CD4-positive, alpha-beta T cell treated with Interleukin-1 beta for 1 hour (primary cell): ENCODE results near the gene MEG3.
"Not testable (repeated sequence)": the region's sequence is repeated elsewhere in the genome, so short reads cannot be mapped to it uniquely, and the experiment has no call there.

Experiments
- DNase-seq, 2 donors: peaks; one replicate each; pipeline ENCODE4 v3.0.0-alpha.2; 2020 to 2022

MEG3 gene

DNA sequence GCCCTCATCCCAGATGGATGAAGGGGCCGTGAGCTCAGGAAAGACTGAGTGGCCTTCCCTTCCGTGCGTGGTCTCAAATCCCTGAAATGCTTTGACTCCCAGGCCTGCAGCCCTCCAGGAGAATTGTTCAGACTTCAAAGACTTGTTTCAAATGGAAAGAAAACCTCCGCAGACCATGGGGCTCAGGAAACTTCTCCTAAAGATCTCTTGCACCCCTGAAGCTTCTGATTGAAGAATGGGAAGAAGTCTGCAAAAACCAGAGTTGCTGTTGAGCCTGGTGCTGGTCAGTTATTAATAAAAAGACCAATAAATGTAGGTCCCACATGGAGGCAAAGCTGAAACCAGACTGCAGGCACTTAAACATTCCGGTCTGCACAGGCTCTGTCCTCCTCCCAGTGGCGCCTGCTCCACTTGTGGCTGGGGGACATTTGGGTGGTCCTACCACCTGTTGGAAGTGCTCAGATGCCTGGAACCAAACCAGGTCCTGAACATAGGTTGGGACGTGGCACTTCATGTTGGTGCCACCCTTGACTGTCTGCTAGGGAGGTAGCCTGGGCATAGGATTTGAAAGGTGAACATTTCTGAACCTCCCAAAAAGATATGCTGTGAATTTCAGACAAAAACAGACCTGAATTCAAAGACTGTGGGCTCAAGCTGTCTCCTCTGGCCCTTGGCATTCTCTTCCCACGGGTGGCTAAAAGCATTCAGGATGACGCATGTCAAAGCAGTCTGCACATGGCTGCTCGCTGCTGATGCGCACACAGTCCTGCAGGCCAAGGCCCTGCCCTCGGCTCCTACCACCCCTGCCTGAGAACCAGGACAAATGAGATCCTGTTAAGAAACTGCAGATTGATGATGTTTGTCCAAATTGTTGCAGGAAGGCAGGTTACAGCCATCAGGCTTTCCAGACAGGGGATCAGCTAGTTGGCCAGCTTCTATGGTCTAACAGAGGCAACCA, 36.2 kb upstream of the MEG3 start:
- no peak for DNase-seq

DNA sequence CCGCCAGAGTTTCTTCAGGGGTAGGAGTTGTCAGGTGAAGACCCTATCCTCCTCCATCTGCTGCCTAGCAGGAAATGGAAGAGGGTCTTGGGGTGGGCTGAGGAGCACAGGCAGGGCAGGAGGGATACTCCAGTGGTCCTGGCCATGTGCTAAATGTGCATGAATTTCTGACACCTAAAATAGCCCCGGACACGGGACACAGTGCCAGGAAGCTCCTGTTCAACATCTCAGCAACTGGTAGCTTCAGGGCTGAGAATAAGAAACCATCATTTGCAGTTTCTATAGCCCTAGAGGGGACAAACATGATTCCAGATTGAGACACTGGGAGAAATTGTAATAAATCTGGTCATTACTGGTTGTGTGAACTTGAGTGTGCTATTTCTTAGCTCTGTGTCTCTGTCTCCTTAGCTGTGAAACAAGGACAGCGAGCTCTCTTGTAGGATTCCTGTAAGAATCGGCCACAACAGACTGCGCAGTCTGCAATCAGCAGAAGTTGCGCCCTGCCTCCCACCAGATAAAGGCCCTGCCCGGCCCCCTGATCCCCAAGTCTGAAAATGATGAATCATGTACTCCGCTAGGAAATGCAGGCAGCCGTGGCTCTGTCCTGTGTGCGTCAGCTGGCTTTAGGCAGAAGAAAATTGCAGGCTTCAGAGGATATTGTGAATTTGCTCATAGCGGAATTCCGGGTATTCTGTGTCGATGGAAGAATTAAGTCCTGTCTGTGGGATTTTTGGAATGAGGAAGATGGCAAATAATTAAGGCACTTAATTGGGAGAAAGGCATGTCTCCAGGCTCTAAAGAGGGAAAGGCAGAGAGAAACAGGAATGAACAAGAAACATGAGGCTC, 35.2 kb upstream of the MEG3 start:
- DNase-seq: no peak

DNA sequence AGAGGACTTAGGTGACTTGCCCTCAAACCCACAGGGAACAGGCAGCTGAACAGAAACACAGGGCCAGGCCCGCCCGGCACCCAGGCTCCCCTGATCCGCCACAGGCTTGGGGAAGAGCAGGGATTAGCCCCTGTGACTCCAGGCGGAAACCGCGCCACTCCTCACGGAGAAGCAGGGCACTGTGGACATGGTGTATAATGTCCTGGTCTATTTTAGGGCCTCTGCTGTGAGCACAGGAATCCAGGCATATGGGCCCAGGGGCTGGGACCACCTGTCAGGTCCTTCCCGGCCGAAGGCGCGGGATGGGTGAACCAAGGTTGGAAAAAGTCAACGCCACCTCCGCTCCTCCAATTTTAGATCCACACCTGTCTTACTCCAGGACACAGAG, 34.6 kb upstream of the MEG3 start:
- DNase-seq: no peak

DNA sequence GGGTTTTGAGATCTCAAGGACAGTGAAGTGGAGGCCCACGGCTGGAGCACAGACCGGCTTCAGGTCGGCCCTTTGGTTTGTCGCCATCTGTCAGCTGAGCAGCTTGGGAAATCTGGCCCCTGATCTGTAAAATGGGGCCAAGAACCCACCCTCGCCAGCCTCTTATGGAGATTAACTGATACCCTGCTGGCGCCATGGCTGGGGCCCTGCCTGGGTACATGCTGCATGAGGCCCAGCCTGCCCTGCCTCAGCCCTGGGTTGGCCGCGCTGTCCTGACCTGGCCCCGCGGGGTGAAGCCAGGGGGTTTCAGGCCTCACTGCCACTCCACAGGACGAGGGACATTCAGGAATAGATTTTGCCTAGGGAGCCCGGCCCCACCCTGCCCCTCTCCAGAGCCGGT, 33.9 kb upstream of the MEG3 start:
- DNase-seq: no peak

DNA sequence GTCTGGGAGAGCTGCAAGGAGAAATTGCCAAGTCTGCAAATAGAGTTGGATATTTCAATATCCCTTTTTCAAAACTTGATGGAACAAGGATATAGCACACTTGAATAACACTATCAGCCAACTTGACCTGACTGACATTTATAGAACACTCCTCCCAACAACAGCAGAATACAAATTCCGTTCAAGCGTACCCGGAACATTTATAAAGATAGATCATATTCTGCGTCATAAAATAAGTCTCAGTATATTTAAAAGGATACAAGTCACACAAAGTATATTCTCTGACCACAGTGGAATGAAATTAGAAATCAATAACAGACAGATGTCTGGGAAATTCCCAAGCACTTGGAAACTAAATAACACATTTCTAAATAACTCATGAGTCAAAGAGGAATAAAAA, 29.0 kb upstream of the MEG3 start:
- DNase-seq: no peak

DNA sequence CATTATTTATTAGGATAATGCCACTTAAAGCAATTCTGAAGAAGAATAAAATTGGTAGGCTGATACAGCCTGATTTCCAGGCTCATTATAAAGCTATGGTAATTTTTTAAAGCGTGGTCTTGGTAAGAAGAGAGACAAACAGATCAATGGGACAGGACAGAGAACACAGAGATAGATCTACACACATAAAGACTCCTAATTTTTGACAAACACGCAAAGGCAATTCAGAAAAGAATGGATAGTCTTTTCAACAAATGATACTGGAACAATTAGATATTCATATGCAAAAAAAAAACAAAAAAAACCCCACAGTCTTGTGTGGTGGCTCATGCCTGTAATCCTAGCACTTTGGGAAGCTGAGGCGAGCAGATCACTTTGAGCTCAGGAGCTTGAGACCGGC, 25.9 kb upstream of the MEG3 start:
- no peak for DNase-seq

DNA sequence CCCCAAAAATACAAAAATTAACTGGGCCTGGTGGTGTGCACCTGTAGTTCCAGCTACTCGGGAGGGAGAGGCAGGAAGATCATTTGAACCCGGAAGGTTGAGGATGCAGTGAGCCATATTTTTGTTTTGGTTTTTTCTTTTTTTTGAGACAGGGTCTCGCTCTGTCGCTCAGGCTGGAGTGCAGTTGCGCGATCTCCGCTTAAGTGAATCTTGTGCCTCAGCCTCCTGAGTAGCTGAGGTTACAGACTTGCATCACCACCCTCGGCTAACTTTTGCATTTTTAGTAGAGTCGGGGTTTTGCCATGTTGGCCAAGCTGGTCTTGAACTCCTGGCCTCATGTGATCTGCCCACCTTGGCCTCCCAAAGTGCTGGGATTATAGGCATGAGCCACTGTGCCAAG, 24.5 kb upstream of the MEG3 start:
- not testable (repeated sequence) for DNase-seq

DNA sequence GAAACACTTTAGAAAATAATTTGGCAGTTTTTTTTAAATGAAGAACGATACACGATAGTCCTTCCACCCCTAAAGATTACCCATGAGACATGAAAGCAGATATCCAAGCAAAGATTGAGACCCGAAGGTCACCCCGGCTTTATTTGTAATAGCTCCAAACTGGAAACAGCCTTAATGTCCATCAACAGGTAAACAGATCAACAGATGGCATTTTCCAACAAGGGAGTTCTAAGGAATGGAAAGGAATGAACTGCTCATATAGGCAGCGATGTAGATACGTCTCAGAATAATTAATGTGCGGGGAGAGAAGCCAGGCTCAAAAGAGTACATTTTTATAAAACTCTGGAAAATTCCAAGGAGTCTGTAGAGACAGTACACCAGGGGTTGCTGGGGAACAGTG, 23.7 kb upstream of the MEG3 start:
- DNase-seq: no peak

DNA sequence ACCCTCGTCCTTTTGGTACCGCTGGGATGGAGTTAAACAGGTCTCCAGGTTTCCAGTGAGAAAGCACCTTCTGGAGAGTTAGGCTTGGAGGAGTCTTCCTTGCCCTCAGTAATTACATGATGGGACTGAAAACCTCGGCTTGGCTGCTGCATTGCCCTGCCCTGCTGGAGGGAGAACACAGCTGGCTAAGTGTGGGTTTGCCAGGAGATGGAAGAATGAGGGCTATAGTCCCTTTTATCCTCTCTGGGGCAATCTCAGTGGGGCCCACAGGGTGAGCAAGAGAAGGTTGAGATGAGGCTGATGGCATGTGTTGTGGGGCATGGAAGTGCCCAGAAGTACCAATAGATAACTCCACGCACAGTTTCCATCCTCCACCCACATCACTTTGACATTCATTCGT, 23.2 kb upstream of the MEG3 start:
- no peak for DNase-seq

DNA sequence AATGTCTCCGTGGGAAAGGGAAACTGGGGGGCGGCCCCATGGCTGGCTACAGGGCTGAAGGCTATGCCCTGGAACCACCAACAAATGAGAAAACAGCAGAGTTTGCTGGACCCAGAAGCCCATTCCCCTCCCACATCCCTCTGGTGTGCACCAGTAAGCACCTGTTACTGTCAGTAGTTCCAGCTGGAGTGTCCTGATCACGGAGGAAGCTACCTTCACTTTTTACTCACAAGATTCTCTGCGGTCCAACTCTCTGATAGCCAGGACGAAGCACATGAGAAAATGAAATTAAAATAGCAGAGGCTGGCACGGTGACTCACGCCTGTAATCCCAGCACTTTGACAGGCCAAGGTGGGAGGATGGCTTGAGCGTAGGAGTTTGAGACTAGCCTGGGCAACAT, 22.7 kb upstream of the MEG3 start:
- DNase-seq: no peak

DNA sequence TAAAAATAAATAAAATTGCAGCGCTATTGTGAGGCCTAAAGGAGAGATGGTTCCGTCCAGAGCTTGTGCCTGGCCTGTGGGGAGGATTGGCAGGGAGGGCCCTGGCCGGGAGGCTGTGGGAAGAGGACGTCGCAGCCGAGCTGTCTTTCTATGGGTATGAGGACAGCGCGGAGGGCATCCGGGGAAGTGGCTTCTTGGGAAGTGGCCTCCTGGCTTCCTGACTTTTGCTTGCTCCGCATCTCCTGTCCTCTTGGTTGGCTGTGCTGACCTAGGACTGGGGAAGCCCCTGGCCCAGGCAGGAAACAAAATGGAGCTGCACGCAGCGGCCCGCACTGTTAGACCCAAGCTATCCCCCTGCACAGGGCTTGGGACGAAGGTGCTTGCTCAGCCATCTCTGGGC, 22.2 kb upstream of the MEG3 start:
- DNase-seq: no peak

DNA sequence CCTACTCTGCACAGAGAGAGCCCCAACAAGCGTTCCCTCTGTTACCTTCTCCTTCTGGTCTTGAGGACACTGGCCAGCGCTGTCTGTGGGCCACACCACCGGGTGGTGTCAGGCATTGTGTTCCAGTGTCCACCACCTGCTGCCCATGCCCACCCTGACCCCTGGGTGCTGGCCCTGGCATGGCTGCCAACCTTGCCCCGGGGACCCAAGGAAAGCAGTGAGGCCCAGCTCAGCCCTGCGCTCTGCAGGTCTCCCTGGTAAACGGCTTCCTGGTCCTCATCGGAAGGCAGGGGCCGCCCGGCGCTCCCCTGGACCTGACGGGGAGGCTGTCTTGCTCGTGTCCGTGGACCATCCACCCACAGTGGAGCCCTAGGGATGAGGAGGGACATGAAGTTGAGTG, 21.8 kb upstream of the MEG3 start:
- DNase-seq: no peak

DNA sequence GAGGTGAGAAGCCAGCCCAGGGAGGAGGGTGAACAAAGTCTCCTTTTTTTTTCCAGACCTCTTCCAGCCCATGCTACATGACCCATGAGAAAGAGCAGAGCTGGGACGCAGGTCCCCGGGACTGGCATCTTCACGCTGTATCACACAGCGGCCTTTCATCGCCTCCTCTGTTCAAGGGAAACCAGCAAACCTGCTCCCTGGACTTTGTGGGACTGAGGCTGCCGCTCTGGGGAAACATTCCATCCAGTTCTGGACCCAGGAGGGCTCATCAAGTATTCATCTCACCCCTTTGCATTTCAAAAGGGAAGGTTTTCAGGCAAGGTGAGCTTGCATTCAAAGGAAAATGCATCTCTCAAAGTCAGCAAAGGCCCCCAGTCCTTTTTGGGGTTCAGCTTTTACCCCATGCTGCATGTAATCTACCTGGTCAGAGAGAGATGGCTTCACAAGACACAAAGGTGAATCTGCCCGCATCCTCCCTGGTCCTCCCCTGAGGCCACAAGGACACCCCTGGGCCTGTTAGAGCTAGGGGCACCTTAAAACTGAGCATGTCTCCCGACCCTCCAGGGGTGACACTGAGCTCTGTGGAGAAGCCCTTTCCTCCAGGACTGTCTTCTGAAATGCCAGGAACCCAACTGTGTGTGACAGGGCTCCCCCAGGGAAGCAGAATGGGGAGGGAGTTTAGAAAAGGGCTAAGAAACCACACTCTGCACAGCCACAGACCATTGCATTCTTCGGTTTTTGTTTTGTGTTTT, 21.2 kb upstream of the MEG3 start:
- DNase-seq: no peak

DNA sequence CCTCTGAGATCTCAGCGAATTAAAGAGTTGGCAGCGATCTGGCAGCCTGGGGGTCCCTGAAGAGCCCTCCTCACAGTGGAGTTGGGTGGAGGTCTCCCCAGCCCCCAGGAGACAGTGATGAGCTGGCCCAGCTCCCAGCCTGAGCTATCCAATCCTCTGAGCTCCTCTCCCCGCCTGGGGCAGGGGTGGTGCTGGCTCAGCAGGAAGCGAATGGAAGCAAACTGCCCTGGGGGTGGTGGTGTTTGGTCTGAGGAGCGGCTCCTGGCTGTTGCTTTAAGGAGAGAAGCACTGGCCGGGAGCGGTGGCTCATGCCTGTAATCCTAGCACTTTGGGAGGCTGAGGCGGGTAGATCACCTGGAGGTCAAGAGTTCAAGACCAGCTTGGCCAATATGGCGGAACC, 19.5 kb upstream of the MEG3 start:
- no peak for DNase-seq

DNA sequence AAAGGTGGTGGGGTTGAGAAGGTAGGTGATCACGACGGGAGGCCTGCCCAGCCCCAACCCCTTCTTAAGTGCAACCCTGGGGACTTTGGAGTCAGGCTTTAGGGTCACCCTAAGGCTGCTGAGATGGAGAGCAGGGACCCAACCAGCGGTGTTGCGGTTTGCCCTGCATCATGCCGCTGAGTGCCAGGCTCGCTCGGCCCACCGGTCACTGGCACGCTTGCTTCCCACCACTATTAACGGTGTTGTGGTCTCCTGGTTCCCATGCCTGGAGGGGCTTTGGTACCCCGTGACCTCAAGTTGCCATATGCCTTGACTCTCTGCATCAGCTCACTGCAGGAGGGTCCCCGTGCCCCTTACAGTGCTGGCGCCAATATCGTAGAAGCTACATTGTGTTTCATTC, 18.4 kb upstream of the MEG3 start:
- no peak for DNase-seq

DNA sequence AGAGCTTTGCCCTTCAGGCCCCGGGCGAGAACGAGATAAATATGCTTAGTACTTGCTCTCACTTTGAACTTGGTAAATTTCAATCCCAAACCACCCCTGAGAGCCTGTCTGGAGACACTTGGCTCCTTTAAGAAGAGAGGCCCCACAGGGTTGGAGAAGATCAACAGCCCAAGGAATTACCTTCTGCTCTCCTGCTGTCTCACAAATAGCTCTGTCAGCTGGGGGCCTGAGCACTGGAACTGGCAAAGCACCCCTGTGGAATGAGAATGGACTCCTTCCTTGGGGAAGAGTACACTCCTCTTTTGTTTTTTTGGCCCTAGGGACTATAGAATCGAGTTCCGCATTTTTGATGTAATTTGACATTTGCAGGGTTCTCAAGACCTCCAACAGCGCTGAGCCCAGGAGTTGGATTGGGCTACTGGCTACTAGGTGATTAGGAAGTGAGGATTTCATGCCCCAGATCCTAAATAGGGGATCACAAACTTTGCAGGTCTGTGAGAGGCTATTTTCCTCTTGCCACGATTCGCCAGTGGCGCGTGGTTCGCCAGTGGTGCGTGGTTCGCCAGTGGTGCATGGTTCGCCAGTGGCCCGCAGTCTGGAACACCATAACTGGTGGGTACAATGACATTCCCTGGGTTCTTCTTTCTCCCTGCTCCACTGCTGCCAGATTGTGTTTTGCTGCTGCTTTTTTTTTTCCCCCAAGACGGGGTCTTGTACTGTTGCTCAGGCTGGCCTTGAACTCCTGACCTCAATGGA, 17.8 kb upstream of the MEG3 start:
- no peak for DNase-seq

DNA sequence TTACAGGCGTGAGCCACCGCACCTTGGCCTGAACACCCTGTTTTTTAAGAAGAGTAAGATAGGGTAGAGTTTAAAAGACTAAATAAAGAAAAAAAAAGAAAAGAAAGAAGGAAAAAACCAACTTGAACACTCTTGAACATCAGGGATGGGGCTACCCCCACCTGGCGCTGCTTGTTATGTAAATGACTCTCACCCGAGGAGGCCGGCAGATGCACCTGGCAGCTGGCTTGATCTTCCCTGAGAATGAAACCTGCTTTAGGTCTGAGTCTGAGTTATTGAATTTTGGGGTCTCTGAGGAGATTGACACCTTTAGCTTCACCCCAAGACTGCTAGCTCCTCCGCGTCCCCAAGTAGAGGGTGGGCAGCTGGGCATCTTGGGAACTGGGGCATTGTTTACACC, 15.5 kb upstream of the MEG3 start:
- no peak for DNase-seq

DNA sequence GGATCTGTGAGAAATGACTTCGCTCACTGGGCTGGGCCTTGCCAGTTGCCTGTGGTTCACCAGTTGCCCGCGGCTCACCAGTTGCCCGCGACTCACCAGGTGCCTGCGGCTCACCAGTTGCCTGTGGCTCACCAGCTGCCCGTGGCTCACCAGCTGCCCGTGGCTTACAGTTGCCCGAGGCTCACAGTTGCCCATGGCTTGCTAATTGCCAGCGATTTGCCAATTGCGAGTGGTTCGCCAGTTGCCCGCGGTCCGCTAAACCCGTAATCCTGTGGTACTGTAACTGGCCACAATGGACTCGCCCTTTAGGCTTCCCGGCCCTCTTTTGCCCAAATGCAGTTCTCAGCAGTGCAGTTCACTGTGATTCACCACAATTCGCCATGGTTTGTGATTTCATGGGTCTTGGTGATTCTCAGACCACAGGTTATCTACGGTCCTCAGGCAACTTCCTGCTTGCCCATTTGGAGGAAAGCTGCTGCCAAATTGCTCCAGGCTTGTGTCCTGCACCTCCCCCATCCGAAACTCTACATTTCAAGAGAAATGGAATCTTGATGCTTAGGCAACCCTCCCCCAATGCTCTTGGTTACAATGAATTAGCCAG, 15.0 kb upstream of the MEG3 start:
- no peak for DNase-seq

DNA sequence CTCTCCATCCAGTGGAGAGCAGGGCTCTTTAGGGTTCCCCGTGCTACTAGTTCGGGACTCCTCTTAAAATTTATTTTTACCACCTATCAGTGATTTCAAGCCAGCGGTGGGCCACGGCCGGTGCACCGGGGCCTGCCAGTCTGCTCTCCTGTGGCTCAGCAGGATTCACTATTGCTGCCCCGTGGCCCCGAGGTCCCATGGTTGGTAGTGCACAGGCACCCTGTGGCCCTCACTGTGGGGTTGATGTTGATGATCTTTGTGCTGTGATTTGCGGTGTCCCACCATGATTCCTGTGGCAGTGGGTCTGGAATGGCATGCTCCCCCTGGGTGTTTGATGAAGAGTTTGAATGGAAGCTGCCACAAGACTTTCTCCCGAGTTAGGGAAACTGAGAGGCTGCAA, 12.6 kb upstream of the MEG3 start:
- no peak for DNase-seq

DNA sequence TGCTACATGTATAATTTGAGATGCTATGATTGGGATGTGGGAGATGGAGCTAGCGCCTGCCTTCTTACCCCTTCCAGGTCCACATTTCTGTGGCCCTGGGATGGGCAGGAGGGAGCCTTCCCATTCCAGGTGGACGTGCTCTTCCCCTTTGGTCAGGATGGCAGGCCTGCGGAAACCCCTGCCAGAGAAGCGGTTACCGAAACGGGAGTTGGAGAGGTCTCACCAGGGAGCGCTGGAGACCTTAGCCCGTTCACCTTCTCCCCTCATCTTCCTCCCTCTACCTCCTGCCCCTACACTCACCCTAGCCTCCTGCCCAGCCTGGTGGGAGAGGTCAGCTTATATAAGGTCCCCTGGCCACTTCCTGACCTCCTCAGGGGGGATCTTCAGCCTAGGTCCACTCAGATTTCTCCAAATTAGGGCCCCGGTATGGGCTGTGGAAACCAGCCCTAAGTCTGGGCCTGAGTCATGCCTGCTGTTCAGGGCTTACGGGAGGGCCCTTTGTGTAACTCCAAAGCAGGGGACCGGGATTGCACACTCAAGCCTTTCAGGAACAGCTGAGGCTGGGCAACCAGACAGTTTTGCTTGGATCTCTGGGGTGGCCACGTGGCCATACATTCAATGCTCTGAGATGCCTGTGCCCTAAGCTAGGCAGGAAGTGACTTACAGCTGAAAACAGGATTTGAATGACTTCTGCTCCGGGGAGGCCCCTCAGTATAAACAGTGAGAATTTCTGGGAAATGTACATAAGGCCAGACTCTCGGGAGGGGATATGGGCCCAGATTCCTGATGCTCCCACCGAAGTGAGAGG, 10.2 kb upstream of the MEG3 start:
- DNase-seq: no peak

DNA sequence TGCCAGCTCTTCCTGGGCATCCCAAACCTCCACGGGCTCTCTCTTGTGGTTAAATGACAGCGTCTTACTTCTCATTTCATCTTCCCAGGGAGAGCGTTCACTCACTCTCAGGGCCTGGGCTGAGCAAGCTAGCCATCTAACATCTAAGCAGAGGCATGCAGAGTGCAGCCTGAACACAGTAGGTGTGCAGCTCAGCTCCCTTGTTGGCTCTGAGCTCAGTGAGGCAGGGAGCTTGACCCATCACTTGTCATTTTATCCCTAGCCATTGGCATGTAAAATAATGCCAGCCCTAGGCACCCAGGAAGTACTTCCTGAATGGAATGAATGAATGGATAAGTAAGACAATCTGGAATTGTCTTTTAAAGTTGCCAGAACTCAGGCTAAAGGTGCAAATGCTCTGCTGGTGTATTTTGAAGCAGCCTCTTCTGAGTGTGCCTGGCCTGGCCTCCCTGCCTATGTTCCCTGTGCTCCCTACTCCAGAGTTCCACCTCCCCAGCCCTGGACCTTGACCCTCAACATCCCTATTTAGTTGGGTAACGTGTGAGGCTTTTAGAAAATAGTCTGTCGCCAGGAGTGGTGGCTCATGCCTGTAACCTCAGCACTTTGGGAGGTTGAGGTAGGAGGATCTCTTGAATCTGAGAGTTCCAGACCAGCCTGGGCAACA, 9.5 kb upstream of the MEG3 start:
- DNase-seq: no peak
